Mesenteric fat pad (tissue), 1 donor: Measurements from ENCODE around the gene TMEM183A. TPM values are rescaled to one million over a fixed set of nuclear protein-coding genes. Genes with fewer than 3 reads are reported as not detected.

Experiments used
- DNase-seq: peaks from one replicate; pipeline ENCODE4 v3.0.0-alpha.2; 2020; ENCODE audit warnings: low spot score
- total RNA-seq: library from RNA; stranded (reverse); fragmentation: NEBNext Ultra II Directional; extraction: Animal tissue kit (Norgen Biotek cat#: 25700); gene quantifications from one replicate; pipeline ENCODE4 v1.2.1, GENCODE V29; 2021
- donor health status: DM: yes; HTN: yes; CAD: no.

The TMEM183A gene
- total RNA-seq, 1 donor from 2014 or later = 48.7 TPM

GRCh38 chr1:203028067-203028783, 21.1 kb downstream of the TMEM183A start:
- DNase-seq = peak; percentile 51

GRCh38 chr1:203028784-203029553, 21.8 kb downstream of the TMEM183A start:
- peak; percentile 62 for DNase-seq

DNA sequence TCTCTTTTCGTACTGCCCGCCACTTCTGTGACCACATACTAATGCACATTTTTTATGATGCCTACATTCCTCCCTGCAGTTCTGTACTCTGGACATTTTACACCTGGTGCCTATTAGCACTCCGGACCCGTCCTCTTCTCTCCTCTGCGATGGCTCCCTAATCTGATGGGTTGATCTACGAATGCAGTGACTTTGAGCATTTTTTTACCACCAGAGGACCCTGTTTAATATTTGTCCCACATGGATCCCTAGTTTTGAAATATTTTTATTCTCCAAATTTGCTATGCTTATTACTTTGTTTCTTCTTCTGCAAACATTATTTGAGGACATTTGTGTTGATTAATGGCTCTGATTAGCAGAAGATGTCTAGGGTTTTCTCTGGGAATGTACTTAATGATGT, 24.3 kb downstream of the TMEM183A start:
- peak; percentile 43 for DNase-seq

- peak; percentile 30 for DNase-seq
Measured at GRCh38 chr1:203033287-203033686, 26.1 kb downstream of the TMEM183A start.

- no peak for DNase-seq
Measured at GRCh38 chr1:203033917-203034316, 26.7 kb downstream of the TMEM183A start.

- DNase-seq = peak; percentile 77
Measured at GRCh38 chr1:203034422-203035110, 27.4 kb downstream of the TMEM183A start.

GRCh38 chr1:203035111-203036000, 28.2 kb downstream of the TMEM183A start:
- DNase-seq = peak; percentile 75

DNA sequence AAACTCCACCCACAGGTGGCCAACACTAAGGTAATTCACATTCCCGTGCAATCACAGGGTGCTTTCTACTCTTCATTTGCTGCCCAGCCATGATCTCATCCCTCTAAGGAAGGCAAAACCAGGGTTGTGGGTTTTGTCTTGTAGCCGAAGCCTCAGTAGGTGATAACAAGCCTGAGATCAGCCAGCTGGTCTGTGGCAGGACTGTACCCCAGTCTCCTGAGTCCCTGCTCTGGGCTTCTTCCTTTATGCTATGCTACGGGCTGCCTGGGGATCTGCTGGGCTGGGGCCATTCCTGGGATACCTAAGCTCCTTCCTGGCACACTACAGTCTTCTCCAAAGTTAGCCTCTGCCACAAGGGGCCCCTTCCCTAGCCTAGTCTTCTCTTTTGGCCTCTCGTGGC, 29.0 kb downstream of the TMEM183A start:
- DNase-seq = peak; percentile 37

- DNase-seq = peak; percentile 64
Measured at GRCh38 chr1:203036537-203036936, 29.4 kb downstream of the TMEM183A start.

- peak; percentile 57 for DNase-seq
Measured at GRCh38 chr1:203037509-203038190, 30.5 kb downstream of the TMEM183A start.

GRCh38 chr1:203038217-203038741, 31.1 kb downstream of the TMEM183A start:
- DNase-seq = peak; percentile 84

- DNase-seq = peak; percentile 79
Measured at GRCh38 chr1:203038891-203039608, 31.9 kb downstream of the TMEM183A start.

- DNase-seq = peak; percentile 57
Measured at GRCh38 chr1:203039609-203040512, 32.7 kb downstream of the TMEM183A start.

DNA sequence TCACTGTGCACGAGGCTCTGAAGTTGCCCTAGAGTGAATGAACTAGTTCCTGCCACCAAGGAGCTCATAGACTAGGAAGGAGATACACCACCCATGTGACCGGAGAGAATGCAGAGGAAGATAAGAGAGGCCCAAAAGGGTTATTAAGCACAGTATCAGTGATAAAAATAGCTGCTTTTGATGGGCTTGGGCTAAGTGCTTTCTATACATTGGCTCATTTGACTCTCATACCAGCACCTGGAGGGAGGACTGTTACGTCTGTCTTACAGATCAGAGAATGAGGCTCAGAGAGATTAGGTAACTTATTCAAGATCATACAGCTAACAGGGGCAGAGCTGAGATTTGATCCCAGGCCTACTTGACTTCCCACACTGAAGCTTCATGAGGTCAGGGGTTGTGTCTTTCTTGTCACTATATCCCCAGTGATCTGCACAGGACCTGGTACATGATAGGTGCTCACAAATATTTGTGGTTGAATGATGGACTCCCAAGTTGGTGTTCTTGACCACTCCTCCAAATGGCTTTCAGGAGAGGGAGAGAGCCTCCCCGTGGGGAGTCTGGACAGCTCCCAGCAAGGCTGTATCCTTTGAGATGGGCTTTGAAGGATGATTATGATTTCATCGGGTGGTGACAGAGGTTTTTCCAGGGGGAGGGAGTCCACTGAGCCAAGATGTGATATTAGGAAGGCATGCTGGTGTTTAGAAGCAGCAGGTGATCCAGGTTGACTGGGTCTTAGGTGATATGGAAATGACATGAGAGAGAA, 33.5 kb downstream of the TMEM183A start:
- no peak for DNase-seq

DNA sequence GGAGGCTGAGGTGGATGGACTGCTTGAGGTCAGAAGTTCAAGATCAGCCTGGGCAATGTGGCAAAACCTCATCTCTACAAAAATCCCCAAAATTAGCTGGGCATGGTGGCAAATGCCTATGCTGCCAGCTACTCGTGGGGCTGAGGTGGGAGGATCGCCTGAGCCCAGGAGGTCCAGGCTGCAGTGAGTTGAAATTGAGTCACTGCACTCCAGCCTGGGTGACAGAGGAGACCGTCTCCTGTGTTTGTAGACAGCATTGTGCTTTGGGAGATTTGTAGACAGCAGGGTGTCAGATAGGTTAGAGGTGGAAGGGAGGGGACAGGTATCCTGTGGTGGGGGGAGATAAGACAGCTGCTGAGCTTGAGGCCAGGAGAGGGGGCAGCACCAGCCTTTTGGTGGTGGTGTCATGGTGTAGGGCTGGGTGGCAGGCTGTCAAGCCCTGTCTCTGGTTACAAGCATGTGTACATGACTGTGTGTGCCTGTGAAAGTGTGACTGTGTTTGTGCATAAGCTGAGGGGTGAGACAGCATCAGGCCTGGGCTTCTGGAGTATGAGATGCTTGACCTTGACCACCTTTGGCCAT, 34.3 kb downstream of the TMEM183A start:
- DNase-seq = peak; percentile 49

GRCh38 chr1:203043830-203044545, 36.8 kb downstream of the TMEM183A start:
- no peak for DNase-seq
